HepG2 (cell line): ENCODE data around the gene CAPZB.

Source experiments
- CREB1 ChIP-seq, 2 experiments: fragments of 450-650 bp in 1 of 2; IDR thresholded peaks; 2 replicates each; pipeline ENCODE4 v1.6.1; 2016 to 2017; ENCODE audit warnings: control low read depth in 1 of 2, mild to moderate bottlenecking in 1 of 2, missing compliant biosample characterization in 1 of 2, missing genetic modification characterization in 1 of 2
- HCFC1 ChIP-seq: fragments of 150-350 bp; IDR thresholded peaks from 2 replicates; pipeline ENCODE4 v1.6.1; 2014; ENCODE audit warnings: low read depth, low read length
- JUND ChIP-seq: sonication (generic); formaldehyde crosslinking; IDR thresholded peaks from 2 replicates; pipeline ENCODE4 v1.8.0; 2022; ENCODE audit warnings: mild to moderate bottlenecking, missing genetic modification reagents
- MYC ChIP-seq: sonication (generic); formaldehyde crosslinking; IDR thresholded peaks from 2 replicates; pipeline ENCODE4 v1.9.0; 2021; ENCODE audit warnings: missing genetic modification reagents, borderline replicate concordance
- NFYB ChIP-seq: sonication (generic); formaldehyde crosslinking; IDR thresholded peaks from 2 replicates; pipeline ENCODE4 v1.4.0; 2020; ENCODE audit warnings: missing genetic modification reagents
- RXRB ChIP-seq: IDR thresholded peaks from 2 replicates; pipeline ENCODE4 v1.6.1; 2016; ENCODE audit warnings: borderline replicate concordance, missing genetic modification reagents, missing compliant biosample characterization
- SALL2 ChIP-seq: sonication (generic); formaldehyde crosslinking; IDR thresholded peaks from 2 replicates; pipeline ENCODE4 v1.8.1; 2023; ENCODE audit warnings: mild to moderate bottlenecking, missing genetic modification reagents, inconsistent platforms
- YY1 ChIP-seq: IDR thresholded peaks from 2 replicates; pipeline ENCODE4 v1.6.1; 2011; ENCODE audit warnings: low read length, low read depth, moderate library complexity, mild to moderate bottlenecking; ENCODE audit not compliant: insufficient read depth, insufficient replicate concordance
- ZZZ3 ChIP-seq: sonication (generic); formaldehyde crosslinking; IDR thresholded peaks from 2 replicates; pipeline ENCODE4 v1.4.0; 2020; ENCODE audit warnings: missing genetic modification reagents, mild to moderate bottlenecking, borderline replicate concordance
- TF ChIP-seq, protein P1 (sequence below): sonication (generic); formaldehyde crosslinking; IDR thresholded peaks from 2 replicates; pipeline ENCODE4 v1.5.0; 2020; ENCODE audit warnings: mild to moderate bottlenecking, missing genetic modification reagents, moderate library complexity
- TF ChIP-seq, protein P2 (sequence below): IDR thresholded peaks from 2 replicates; pipeline ENCODE4 v1.4.0; 2020; ENCODE audit warnings: mild to moderate bottlenecking, missing genetic modification reagents
- TF ChIP-seq, protein P3 (sequence below), 2 experiments: IDR thresholded peaks; 2 replicates each; pipeline ENCODE4 v1.6.1; 2011 to 2012; ENCODE audit warnings: low read length in 2 of 2, borderline replicate concordance in 1 of 2, low read depth in 1 of 2, mild to moderate bottlenecking in 1 of 2, moderate library complexity in 1 of 2

DNA sequence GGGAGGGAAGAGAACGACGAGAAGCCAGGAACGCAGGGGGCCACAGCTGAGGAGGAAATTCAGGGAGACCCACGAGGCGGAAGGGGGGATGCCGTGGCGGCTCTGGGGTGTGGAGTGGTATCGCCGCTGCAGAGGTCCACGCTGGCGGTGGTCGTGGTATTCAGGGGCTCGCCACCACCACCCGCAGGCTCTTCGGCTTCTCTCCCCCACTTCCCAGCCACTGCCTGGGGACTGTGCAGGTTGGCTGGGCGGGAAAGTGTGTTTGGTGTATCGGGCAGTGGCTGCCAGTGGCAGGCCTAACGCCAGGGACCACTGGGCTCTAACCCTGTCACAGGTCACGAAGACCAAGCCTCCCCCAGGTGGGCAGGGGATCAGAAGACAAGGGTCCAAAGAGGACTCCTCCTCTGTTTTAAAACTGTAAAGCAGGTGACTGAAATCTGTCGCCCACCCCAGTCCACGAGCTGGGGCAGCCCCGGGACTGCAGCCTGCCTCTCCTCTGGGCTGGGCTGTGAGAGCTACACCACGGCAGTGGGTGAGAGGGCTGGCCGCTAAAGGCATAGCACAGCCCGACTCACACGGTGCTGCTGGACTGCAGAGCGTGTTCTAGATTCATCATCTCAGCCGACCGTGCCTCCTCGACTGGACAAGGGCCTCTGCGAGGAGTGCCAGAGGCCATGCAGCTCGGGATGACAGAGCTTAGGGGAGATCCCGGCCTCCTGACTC lies 142.3 kb downstream of the CAPZB start:
- TF ChIP-seq, protein P1, sequence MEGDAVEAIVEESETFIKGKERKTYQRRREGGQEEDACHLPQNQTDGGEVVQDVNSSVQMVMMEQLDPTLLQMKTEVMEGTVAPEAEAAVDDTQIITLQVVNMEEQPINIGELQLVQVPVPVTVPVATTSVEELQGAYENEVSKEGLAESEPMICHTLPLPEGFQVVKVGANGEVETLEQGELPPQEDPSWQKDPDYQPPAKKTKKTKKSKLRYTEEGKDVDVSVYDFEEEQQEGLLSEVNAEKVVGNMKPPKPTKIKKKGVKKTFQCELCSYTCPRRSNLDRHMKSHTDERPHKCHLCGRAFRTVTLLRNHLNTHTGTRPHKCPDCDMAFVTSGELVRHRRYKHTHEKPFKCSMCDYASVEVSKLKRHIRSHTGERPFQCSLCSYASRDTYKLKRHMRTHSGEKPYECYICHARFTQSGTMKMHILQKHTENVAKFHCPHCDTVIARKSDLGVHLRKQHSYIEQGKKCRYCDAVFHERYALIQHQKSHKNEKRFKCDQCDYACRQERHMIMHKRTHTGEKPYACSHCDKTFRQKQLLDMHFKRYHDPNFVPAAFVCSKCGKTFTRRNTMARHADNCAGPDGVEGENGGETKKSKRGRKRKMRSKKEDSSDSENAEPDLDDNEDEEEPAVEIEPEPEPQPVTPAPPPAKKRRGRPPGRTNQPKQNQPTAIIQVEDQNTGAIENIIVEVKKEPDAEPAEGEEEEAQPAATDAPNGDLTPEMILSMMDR (CRISPR knock-in tag): no peak
- no peak for TF ChIP-seq MYC
- TF ChIP-seq SALL2: no peak
- TF ChIP-seq, protein P2, sequence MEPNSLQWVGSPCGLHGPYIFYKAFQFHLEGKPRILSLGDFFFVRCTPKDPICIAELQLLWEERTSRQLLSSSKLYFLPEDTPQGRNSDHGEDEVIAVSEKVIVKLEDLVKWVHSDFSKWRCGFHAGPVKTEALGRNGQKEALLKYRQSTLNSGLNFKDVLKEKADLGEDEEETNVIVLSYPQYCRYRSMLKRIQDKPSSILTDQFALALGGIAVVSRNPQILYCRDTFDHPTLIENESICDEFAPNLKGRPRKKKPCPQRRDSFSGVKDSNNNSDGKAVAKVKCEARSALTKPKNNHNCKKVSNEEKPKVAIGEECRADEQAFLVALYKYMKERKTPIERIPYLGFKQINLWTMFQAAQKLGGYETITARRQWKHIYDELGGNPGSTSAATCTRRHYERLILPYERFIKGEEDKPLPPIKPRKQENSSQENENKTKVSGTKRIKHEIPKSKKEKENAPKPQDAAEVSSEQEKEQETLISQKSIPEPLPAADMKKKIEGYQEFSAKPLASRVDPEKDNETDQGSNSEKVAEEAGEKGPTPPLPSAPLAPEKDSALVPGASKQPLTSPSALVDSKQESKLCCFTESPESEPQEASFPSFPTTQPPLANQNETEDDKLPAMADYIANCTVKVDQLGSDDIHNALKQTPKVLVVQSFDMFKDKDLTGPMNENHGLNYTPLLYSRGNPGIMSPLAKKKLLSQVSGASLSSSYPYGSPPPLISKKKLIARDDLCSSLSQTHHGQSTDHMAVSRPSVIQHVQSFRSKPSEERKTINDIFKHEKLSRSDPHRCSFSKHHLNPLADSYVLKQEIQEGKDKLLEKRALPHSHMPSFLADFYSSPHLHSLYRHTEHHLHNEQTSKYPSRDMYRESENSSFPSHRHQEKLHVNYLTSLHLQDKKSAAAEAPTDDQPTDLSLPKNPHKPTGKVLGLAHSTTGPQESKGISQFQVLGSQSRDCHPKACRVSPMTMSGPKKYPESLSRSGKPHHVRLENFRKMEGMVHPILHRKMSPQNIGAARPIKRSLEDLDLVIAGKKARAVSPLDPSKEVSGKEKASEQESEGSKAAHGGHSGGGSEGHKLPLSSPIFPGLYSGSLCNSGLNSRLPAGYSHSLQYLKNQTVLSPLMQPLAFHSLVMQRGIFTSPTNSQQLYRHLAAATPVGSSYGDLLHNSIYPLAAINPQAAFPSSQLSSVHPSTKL (CRISPR knock-in tag): no peak
- no peak for TF ChIP-seq HCFC1
- TF ChIP-seq, protein P3, sequence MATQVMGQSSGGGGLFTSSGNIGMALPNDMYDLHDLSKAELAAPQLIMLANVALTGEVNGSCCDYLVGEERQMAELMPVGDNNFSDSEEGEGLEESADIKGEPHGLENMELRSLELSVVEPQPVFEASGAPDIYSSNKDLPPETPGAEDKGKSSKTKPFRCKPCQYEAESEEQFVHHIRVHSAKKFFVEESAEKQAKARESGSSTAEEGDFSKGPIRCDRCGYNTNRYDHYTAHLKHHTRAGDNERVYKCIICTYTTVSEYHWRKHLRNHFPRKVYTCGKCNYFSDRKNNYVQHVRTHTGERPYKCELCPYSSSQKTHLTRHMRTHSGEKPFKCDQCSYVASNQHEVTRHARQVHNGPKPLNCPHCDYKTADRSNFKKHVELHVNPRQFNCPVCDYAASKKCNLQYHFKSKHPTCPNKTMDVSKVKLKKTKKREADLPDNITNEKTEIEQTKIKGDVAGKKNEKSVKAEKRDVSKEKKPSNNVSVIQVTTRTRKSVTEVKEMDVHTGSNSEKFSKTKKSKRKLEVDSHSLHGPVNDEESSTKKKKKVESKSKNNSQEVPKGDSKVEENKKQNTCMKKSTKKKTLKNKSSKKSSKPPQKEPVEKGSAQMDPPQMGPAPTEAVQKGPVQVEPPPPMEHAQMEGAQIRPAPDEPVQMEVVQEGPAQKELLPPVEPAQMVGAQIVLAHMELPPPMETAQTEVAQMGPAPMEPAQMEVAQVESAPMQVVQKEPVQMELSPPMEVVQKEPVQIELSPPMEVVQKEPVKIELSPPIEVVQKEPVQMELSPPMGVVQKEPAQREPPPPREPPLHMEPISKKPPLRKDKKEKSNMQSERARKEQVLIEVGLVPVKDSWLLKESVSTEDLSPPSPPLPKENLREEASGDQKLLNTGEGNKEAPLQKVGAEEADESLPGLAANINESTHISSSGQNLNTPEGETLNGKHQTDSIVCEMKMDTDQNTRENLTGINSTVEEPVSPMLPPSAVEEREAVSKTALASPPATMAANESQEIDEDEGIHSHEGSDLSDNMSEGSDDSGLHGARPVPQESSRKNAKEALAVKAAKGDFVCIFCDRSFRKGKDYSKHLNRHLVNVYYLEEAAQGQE (IDR thresholded peaks at IDR 0.05; ENCODE audit: borderline replicate concordance in 1 of 2, low read depth in 1 of 2, low read length in 2 of 2): no peak
- TF ChIP-seq YY1: no peak
- TF ChIP-seq JUND (CRISPR knock-in tag): no peak
- TF ChIP-seq NFYB (CRISPR knock-in tag): no peak
- no peak for TF ChIP-seq ZZZ3 (CRISPR knock-in tag)
- TF ChIP-seq RXRB (CRISPR knock-in tag): no peak
- TF ChIP-seq CREB1 (IDR thresholded peaks at IDR 0.05): no peak
- no peak for TF ChIP-seq CREB1 (CRISPR knock-in tag; IDR thresholded peaks at IDR 0.05)
